Measurements from ENCODE around the gene POM121L12. TPM values are rescaled to one million over a fixed set of nuclear protein-coding genes. Genes with fewer than 3 reads are reported as not detected.

Gene POM121L12
- total RNA-seq, 4 donors from 2014 or later = not detected

DNA sequence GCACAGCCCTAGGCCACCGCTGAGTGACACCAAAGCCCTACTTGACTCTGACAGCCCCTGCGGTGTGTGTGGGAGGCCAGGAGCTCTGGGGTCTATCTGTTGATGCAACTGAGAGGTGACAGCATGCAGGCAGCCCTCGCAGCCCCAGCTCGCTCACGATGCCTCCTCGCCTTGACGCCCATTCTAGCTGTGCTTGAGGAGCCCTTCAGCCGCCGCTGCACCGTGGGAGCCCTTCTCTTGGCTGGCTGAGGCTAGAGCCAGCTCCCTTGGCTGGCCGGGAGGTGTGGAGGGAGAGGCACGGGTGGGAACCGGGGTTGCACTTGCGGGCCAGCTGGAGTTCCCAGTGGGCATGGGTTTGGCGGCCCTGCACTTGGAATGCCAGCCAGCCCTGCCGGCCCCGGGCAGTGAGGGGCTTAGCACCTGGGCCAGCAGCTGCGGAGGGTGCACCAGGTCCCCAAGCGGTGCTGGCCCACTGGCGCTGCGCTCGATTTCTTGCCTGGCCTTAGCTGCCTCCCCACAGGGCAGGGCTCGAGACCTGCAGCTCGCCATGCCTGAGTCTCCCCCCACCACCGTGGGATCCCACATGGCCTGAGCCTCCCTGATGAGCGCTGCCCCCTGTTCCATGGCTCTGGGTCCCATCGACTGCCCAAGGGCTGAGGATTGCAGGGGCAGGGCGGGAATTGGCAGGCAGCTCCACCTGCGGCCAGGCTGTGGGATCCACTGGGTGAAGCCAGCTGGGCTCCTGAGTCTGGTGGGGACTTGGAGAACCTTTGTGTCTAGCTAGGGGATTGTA is 31.6 kb upstream of the POM121L12 start:
- TF ChIP-seq, protein P1, sequence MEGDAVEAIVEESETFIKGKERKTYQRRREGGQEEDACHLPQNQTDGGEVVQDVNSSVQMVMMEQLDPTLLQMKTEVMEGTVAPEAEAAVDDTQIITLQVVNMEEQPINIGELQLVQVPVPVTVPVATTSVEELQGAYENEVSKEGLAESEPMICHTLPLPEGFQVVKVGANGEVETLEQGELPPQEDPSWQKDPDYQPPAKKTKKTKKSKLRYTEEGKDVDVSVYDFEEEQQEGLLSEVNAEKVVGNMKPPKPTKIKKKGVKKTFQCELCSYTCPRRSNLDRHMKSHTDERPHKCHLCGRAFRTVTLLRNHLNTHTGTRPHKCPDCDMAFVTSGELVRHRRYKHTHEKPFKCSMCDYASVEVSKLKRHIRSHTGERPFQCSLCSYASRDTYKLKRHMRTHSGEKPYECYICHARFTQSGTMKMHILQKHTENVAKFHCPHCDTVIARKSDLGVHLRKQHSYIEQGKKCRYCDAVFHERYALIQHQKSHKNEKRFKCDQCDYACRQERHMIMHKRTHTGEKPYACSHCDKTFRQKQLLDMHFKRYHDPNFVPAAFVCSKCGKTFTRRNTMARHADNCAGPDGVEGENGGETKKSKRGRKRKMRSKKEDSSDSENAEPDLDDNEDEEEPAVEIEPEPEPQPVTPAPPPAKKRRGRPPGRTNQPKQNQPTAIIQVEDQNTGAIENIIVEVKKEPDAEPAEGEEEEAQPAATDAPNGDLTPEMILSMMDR (IDR thresholded peaks at IDR 0.05; ENCODE audit: low read depth) = no peak

GRCh38 chr7:53013925-53014324 is 21.5 kb upstream of the POM121L12 start:
- TF ChIP-seq, protein P1 (IDR thresholded peaks at IDR 0.05; ENCODE audit: low read depth) = no peak

DNA sequence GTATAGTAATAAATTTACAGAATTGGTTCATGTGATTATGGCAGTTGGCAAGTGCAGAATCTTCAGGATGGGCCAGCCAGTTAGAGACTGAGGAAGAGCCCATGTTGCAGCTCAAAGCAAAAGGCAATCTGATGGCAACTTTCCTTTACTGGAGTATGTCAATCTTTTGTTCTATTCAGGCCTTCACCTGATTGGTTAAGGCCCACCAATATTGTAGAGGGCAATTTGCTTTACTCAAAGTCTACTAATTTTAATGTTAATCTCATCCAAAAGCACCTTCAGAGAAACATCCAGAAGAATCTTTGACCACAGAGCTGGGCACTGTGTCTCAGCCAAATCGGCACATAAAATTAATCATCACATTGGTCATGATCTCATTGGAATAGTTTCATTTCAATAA is 20.0 kb upstream of the POM121L12 start:
- TF ChIP-seq, protein P1 (IDR thresholded peaks at IDR 0.05; ENCODE audit: low read depth) = no peak

DNA sequence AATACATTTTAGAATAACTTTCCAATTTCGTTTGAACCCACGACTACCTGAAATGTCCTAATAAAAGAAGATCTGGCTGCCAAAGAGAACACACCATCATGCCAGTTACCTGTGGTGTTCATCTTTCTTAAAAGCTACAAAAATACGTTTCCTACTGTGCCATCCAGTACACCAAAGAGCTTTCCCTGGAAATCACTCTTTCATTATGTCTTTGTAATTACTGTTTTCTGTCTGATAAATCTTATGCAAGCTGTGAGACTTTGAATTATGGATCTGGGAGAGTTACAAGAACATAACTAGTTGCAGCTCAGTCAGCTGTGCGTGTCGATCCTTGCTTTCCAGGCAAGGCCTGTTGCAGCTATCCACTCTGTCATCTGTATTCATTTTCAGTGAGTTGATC is 12.5 kb upstream of the POM121L12 start:
- TF ChIP-seq, protein P1 (IDR thresholded peaks at IDR 0.05; ENCODE audit: low read depth) = no peak

- TF ChIP-seq, protein P1 (IDR thresholded peaks at IDR 0.05; ENCODE audit: low read depth) = no peak
Measured at GRCh38 chr7:53048638-53049037, 13.2 kb downstream of the POM121L12 start.

GRCh38 chr7:53050433-53050832 is 15.0 kb downstream of the POM121L12 start:
- TF ChIP-seq, protein P1 (IDR thresholded peaks at IDR 0.05; ENCODE audit: low read depth) = no peak

GRCh38 chr7:53059591-53059990 is 24.2 kb downstream of the POM121L12 start:
- TF ChIP-seq, protein P1 (IDR thresholded peaks at IDR 0.05; ENCODE audit: low read depth) = no peak

Measured in subcutaneous adipose tissue (tissue), 4 donors.